Measurements from ENCODE around the gene RAPGEF4.
"Not testable (repeated sequence)": the region's sequence is repeated elsewhere in the genome, so short reads cannot be mapped to it uniquely, and the experiment has no call there.

The RAPGEF4 gene

DNA sequence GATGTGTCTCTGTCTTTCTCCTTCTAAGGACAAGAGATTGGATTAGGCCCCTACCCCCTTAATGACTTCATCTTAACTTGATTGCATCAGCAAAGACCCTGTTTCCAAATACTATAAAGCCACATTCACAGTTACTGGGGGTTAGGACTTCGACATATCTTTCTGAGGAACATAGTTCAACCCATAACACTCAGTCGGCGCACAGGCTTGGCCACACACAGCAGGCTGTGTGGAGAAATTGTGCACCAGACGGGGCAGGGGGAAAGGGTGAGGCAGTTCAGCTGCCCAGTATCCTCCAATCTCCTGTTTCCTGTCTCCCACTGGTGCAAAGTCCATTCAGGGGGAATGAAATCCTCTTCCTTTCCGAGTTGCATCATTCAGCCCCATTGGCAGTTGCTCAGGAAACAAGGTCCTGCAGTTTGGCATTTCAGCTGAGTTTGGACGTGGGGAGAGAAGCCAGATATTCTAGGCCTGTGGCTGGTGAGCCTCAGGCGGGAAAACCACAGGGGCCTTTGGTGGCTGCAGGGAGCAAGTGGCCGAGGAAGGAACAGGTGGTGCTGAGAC lies 9.4 kb upstream of the RAPGEF4 start:
- DNase-seq (ENCODE audit: low read depth, low spot score), result no peak

DNA sequence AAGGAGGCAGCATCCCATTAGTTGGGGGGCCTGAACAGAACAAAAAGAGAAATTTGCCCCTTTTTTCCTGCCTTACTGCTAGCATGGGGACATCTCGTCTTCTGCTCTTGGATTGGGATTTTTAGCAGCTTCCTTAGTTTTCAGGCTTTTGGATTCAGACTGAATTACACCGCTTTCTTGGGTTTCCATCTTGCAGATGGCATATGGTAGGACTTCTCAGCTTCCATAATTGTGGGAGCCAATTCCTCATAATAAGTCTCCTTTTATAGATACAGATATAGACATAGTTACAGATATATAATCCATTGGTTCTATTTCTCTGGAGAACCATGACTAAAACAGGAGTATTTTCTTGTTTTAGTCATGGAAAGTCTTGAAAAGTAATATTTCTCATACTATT lies 5.2 kb upstream of the RAPGEF4 start:
- DNase-seq (ENCODE audit: low read depth, low spot score), result no peak

DNA sequence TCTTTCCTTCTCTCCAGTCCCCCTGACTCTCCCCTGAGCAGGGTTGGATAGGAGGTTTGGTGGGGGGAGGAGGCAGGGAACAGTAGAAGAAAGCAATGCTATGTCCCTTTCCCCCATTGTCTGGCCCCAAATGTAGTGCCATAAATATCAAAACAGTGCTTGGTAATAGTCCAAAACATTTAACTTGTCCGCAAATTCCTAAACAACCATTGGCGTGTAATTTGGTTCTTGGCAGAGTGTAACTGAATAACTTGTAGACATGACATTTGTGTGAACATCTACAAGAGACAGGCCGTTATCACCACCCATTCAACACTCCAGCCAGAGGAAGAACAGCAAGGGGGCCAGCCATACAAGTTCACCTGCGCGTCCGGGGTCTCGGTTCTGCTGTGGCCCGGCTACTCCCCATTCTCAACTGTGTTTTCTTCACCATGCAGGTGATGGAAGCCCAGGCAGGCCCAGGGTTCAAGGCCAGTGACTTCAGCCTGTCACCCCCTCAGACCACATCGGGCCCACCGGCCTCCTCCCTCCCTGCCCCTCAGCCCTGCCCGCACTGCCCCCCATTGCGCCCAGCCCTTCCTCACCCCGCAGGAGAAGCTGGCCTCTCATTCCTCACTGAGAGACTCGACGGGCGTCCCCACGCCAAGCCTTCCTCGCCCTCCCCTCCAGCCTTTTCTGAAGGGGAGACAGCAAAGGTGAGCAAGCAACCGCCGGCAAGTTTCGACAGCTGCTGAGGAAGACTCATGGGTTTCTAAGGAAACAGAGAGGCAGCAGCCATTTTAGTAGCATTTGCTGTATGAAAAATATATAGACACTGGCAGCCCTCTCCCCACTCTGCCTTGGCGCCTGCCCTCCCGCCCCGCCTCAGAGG lies 699 bp upstream of the RAPGEF4 start:
- DNase-seq (ENCODE audit: low read depth, low spot score), result no peak

DNA sequence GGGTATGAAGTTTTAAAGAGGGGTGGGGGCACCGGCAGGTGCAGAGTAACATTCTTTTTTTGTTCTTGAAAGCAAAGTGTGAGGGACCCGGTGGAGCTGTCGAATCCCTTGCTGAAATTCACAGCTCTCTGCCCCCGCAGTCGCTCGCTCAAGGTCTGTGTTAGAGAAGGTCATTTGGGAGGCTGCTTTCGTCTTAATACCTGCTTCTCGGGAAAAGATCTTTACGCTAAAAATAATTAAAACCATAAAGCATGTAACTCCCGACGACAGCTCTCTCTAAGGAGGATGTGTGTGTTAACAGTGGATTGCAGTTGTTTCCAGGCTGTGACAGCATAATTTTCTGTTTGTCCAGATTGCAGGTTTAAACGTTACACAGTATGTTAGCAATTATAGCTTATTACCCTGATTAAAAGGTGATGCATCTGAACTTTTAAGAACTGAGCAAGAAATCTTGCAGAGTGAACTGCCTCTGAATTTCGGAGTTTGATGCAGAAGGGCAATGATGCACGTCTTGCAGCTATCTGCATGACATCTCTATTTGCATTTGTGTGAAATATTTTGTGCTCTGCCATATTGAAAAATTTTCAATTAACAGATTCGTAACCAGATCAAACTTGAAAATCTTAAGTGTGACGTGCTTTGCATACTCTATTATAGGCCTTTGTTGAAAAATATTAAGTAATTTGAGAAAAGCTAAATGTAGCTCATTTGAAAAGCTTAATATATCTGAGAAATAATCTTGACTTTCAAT lies 954 bp downstream of the RAPGEF4 start:
- no peak for DNase-seq (ENCODE audit: low read depth, low spot score)

DNA sequence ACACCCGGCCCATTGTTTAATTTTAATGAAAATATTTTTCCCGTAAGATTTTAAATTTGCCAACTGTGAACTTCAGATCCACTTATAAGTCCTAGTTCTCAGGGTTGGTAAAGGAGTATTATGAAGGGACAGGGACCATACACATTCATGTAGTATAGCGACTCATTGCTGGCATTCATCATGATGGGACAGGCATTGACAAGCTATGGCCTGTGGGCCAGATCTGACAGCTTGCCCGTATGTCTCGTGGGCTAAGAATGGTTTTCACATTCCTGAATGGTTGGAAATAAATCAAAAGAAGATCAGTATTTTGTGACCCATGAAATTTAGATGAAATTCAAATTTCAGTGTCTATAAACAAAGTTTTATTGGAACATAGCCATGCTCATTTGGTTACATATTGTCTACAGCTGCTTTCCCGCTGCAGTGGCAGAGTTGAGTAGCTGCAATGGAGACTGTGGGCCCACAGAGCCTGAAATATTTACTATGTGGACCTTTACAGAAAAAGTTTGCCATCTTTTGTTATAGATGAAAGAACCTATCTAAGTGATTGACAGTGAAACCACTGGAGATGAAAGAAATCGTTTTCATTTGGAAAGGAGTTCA lies 4.1 kb downstream of the RAPGEF4 start:
- DNase-seq (ENCODE audit: low read depth, low spot score), result no peak

DNA sequence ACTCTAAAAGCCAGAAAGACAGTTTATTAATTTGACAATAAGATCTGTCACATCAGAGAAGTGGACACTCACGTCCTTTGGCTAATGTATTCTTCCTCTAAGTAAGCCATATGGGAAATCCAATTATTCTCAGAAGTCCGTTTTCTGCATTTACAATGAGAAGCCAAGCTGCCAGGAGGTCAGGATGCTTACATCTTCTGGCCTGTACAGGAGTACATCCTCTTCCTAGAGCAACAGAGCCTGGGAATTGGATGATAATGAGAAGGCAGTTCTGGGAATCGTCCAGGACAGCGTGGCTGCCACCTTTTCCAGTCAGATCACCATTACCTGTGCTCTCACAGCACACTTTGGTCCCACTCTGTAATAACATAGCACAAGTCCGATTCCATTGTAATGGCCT lies 5.2 kb downstream of the RAPGEF4 start:
- DNase-seq (ENCODE audit: low read depth, low spot score), result no peak

DNA sequence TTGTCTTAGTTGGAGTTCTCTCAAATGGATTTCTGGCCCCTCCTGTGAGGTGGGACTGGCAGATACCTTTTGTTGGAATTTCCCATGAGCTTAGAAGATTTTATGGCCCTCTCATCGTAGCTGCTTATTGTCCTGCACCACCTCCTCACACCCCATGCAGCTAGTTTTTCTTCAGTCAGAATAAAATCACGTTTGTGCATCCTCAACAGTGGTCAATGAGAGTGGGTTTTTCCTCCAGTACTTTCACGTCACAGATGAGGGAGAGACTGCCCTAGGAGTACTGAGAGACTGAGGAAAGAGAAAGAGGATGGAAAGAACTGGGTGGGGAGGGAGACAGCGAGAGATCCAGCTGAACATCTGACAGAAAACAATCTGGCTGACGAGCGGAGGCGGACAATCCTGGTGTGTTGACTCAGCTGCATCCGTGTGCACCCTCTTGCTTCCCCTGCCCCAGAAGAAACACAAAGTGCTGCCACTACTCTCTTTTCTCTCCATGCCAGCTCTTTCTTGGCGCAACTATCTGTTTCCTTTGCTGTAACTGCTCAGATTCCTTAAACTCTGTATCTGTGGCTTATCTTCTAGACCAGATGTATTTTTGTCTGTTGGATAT lies 7.4 kb downstream of the RAPGEF4 start:
- peak; percentile 20 for DNase-seq (ENCODE audit: low read depth, low spot score)

DNA sequence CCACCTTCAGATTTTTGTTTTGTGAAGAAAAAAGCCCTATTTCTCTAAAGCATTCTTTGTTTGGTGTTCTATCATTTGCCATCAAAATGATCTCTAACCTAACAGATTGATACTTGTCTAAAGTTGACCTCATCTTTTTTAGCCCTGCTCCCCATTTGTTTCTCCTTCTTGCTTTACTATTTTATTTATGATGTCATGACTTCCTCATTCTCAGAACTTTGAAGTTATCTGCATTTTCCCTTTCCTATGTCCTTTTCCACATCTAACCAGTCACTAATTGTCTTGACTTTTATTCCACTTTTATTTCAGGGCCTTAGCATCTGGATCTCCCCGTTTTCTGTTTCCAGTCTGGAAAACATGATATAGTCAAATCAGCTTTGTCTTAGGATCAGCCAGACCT lies 8.3 kb downstream of the RAPGEF4 start:
- no peak for DNase-seq (ENCODE audit: low read depth, low spot score)

DNA sequence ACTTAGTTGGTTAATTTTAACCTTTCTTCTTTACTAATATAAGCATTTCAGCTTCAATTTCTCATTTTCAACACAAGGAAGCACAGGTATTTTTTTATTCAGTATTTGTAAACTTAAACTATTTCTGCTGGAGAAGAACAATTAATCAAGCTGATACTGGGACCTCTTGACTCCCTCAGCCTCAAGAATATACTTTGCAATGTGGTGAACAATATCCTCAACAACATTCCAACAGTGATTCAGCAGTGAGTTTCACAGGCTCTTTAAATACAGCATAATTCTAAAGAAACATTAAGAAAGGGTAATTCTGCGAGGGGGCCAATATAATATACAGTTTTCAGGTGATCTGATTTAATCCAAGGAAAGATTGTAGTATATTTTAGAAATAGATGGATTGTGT lies 10.0 kb downstream of the RAPGEF4 start:
- no peak for DNase-seq (ENCODE audit: low read depth, low spot score)

DNA sequence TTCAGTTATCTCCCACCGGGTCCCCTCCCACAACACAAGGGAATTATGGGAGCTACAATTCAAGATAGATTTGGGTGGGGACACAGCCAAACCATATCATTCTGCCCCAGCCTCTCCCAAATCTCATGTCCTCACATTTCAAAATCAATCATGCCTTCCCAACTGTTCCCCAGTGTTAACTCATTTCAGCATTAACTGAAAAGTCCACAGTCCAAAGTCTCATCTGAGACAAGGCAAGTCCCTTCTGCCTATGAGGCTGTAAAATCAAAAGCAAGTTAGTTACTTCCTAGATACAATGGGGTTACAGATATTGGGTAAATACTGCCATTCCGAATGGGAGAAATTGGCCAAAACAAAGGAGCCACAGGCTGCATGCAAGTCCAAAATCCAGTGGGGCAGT lies 12.9 kb downstream of the RAPGEF4 start:
- DNase-seq (ENCODE audit: low read depth, low spot score), result not testable (repeated sequence)

DNA sequence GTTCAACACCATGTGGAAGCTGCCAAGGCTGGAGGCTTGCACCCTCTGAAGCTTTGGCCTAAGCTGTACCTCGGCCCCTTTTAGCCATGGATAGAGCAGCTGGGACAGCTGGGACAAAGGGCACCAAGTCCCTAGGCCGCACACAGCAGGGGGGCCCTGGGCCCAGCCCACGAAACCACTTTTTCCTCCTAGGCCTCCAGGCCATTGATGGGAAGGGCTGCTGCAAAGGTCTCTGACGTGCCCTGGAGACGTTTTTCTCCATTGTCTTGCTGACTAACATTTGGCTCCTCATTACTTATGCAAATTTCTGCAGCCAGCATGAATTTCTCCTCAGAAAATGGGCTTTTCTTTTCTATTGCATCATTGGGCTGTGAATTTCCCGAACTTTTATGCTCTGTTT lies 13.7 kb downstream of the RAPGEF4 start:
- no peak for DNase-seq (ENCODE audit: low read depth, low spot score)

DNA sequence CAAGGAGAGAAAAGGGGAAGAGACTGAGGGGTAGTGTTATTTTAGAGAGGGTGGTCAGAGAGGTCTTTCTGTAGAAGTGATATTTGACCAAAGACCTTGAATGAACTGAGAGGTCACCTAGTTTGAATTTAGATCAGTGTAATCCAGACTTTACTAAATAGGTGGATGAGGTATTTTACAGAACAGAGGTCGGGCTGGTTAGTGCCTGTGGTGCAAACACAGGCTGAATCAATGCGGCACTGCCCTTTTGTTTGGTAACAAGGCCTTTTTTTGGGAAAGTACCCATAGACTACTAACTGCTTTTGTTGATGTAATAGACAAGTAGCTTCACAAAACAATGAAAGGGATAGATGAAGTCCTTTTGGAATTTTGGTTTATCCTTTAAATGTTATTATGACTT lies 15.9 kb downstream of the RAPGEF4 start:
- no peak for DNase-seq (ENCODE audit: low read depth, low spot score)

DNA sequence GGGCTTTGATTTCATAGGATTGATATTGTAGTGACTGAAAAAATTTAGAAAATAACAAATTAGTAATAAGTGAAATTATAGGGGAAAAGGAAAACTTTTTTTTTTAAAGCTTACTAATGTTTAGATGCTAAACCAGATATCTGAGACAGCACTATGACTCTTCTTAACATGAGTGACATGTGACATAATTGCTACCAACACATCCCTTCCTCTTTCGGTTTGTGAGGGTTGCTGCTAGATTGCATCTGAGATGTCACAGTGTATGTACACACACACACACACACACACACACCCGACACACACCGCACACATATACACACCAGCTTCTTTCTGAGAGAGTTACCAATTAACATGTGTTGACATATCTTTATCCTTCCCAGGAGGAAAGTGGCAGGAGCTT lies 18.0 kb downstream of the RAPGEF4 start:
- DNase-seq (ENCODE audit: low read depth, low spot score), result no peak

DNA sequence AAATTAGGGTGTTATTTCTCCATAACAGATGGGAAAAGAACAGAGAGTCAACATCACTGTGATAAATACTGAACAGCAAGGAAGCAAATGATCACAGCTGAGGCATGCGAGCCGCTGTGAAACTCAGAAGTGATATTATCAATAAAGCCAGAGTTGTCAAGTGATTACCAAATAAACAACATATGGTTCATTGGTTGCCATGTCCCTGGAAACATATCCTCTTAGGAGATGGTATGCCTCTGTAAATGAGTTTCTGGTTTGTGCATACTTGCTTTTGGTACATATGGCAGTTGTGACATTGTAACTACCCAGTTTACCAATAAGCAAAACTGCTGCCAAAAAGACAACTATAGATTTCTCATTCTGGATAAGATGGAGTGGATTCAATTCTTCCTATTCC lies 23.8 kb downstream of the RAPGEF4 start:
- no peak for DNase-seq (ENCODE audit: low read depth, low spot score)

DNA sequence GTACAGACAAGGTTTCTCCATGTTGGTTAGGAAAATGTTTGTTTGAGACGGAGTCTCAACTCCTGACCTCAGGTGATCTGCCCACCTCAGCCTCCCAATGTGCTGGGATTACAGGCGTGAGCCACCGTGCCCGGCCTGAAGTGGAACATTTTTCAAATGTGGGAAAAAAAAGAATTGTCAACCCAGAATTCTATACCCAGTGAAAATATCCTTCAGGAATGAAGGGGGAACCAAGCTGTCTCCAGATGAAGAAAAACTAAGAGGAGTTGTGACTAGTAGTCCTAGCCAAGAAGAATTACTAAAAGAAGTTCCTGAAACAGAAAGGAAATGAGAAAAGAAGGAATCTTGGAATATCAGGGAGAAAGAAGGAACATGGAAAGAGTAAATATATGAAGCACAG lies 25.7 kb downstream of the RAPGEF4 start:
- DNase-seq (ENCODE audit: low read depth, low spot score), result no peak

DNA sequence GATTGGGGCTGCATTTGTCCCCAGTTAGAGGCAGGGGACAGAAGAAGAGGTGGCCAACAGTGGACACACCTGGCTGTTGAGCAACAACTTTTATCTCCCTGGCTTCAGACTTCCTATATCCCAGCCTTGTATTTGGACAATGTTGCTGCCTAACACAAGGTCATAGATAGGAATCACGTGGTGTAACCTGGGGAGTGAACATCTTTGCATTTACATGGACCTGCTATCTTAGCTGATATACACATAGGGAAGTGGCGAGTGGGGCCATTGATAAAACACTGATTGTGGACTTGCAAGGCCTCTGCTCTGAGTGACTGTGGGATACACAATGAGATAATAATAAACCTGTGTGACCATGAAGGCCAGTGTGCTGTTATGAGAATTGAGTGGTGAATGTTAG lies 26.9 kb downstream of the RAPGEF4 start:
- no peak for DNase-seq (ENCODE audit: low read depth, low spot score)

DNA sequence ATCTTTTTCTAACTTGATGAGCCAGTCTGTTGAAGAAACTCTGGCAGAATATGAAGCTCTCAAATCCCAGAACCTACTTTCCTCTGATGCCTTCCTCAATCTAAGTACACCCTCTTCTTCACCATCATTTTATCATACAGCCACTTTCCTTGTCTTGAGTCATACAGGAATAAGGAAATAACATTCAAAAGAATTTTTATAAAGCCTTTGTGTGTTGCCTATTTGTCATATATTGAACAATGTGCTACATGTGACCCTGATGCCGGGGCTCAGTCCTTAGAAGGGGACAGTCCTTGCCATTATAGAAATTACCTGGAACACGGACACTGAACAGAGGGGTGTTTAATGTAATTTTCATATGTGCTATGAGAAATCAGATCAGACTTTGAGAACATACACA lies 27.4 kb downstream of the RAPGEF4 start:
- no peak for DNase-seq (ENCODE audit: low read depth, low spot score)

DNA sequence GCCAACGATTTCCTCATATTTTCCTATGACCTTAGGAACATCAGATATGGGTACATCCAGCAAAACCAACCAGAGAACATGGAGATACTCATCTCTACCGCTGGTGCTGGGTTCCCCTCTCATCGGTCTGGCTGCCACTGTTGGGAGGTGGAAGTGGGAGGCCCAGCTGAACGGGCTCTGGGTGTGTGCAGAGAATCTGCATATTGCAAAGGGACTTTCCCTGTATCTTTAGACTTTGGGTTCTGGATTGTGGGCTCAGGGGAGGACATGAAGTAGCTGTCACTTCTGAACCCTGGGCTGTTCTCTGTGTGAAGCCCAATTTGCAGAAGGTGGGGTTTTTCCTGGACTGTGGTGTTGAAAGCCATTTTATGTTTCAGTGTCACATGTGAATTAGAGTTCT lies 30.0 kb downstream of the RAPGEF4 start:
- DNase-seq (ENCODE audit: low read depth, low spot score), result no peak

DNA sequence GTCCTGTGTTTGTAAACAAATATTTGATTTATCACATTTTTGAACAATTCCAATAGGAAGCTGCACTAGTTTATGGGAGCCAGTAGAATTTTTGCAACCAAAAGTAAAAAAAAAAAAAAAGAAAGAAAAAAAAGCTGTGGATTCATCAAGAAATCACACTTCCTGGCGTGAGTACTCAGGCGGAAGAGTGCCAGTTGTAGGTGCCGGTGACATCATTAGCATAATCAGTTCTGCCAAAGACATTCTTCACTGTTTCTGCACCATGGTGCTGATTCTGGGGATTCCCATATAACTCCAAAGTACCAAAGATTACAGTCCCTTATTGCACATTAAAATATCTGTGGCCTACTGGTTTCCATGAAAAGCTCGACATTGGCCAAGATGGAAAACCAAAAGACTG lies 32.8 kb downstream of the RAPGEF4 start:
- DNase-seq (ENCODE audit: low read depth, low spot score), result no peak

DNA sequence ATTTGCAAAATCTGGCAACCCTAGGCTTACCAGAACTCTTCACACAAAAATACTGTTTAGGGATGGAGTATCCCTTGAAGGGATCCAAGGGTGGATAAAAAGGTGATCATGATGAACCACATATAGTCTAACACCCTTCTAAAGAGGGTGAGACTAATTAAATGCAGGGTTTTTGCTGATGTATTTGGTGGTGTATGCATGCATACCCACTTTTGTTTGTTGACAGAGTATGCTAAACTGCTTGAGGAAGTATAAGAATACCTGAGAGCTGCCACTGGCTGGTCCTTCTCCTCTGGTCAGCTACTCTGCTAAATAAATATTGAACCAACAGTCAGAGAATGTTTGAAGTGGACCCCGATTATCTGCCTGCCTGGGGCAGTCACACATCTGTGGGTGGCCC lies 34.2 kb downstream of the RAPGEF4 start:
- DNase-seq (ENCODE audit: low read depth, low spot score), result no peak

DNA sequence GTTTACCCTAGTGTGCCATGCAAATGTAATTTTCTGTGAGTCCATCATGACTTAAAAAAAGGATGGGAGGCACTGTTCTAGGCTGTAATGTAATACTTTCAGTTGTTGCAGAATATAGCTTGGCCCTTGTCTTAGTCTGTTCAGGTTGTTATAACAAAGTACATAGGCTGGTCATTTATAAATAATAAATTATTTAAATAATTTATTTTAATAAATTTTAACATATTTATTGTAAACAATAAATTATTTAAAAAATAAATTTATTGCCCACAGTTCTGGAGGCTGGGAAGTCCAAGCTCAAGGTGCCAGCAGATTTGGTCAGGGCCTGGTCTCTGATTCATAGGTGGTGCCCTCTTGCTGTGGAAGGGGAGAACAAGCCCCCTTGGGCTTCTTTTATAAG lies 35.2 kb downstream of the RAPGEF4 start:
- DNase-seq (ENCODE audit: low read depth, low spot score), result no peak

DNA sequence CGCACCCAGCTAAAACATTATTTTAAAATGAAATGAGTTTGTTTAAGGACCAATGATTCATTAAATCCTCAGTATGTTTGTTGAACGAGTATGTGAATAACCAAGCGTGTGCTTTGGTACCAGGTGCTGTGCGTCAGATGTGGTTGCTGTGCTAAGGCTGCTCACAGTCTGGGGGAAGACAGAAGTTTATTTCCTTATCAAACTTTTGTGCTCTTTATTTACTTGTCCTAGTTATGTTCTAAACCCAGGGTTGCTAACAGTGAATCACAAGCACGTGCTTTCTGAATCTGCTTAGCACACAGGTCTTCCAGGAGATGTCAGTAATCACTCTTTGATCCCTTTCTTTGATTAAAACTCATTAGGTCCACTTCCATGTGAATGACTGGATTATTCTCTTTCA lies 37.0 kb downstream of the RAPGEF4 start:
- DNase-seq (ENCODE audit: low read depth, low spot score), result no peak

Data from smooth muscle cell of the brain vasculature (primary cell).